ENCODE data around the gene EPSTI1.

DNA sequence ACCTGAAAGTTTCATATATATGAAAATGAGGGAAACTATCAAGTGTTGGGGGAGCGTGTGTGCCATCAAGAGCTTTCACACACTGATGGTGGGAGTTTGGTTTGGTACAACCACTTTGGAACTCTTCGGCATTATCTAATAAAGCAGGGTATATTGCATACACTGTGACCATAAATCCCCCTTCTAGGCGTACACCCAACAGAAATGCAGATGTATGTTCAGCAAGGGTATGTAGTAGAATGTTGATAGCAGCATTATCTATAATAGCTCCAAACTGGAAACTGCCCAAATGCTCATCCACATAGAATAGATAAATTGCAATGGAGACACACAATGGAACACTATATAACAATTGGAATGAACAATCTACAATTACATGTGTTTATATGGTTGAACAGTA, 139.9 kb downstream of the EPSTI1 start:
- TF ChIP-seq, protein P1, sequence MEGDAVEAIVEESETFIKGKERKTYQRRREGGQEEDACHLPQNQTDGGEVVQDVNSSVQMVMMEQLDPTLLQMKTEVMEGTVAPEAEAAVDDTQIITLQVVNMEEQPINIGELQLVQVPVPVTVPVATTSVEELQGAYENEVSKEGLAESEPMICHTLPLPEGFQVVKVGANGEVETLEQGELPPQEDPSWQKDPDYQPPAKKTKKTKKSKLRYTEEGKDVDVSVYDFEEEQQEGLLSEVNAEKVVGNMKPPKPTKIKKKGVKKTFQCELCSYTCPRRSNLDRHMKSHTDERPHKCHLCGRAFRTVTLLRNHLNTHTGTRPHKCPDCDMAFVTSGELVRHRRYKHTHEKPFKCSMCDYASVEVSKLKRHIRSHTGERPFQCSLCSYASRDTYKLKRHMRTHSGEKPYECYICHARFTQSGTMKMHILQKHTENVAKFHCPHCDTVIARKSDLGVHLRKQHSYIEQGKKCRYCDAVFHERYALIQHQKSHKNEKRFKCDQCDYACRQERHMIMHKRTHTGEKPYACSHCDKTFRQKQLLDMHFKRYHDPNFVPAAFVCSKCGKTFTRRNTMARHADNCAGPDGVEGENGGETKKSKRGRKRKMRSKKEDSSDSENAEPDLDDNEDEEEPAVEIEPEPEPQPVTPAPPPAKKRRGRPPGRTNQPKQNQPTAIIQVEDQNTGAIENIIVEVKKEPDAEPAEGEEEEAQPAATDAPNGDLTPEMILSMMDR (IDR thresholded peaks at IDR 0.05) = no peak
- no peak for TF ChIP-seq POLR2A (IDR thresholded peaks at IDR 0.05)

All from esophagus squamous epithelium (tissue), 4 donors.